Germinal center (tissue), 1 donor: ENCODE measurements around the gene BMP8A.
"Not testable (repeated sequence)": the region's sequence is repeated elsewhere in the genome, so short reads cannot be mapped to it uniquely, and the experiment has no call there.

Experiments used
- DNase-seq: peaks from one replicate; pipeline ENCODE4 v3.0.0; 2012; ENCODE audit warnings: mixed read lengths, low spot score

Gene BMP8A

GRCh38 chr1:39527190-39527579 is 35.7 kb downstream of the BMP8A start:
- not testable (repeated sequence) for DNase-seq

- DNase-seq: no peak
Measured at GRCh38 chr1:39528082-39528481, 36.6 kb downstream of the BMP8A start.

- no peak for DNase-seq
Measured at GRCh38 chr1:39529901-39530535, 38.6 kb downstream of the BMP8A start.

- no peak for DNase-seq
Measured at GRCh38 chr1:39531526-39531925, 40.1 kb downstream of the BMP8A start.

GRCh38 chr1:39533442-39533841 is 42.0 kb downstream of the BMP8A start:
- no peak for DNase-seq

GRCh38 chr1:39538531-39539251 is 47.3 kb downstream of the BMP8A start:
- DNase-seq: no peak

GRCh38 chr1:39539252-39539790 is 47.9 kb downstream of the BMP8A start:
- peak; percentile 74 for DNase-seq

GRCh38 chr1:39540504-39541031 is 49.1 kb downstream of the BMP8A start:
- no peak for DNase-seq

GRCh38 chr1:39542924-39543323 is 51.5 kb downstream of the BMP8A start:
- no peak for DNase-seq

GRCh38 chr1:39544327-39544726 is 52.9 kb downstream of the BMP8A start:
- no peak for DNase-seq

- DNase-seq: no peak
Measured at GRCh38 chr1:39545531-39545930, 54.1 kb downstream of the BMP8A start.

- no peak for DNase-seq
Measured at GRCh38 chr1:39554277-39554676, 62.8 kb downstream of the BMP8A start.

GRCh38 chr1:39561279-39561678 is 69.8 kb downstream of the BMP8A start:
- no peak for DNase-seq

GRCh38 chr1:39562886-39563285 is 71.5 kb downstream of the BMP8A start:
- no peak for DNase-seq

GRCh38 chr1:39563669-39564068 is 72.2 kb downstream of the BMP8A start:
- DNase-seq: no peak

- DNase-seq: no peak
Measured at GRCh38 chr1:39564340-39564739, 72.9 kb downstream of the BMP8A start.

GRCh38 chr1:39564941-39565340 is 73.5 kb downstream of the BMP8A start:
- no peak for DNase-seq

GRCh38 chr1:39566441-39567137 is 75.2 kb downstream of the BMP8A start:
- no peak for DNase-seq

GRCh38 chr1:39567302-39567701 is 75.9 kb downstream of the BMP8A start:
- no peak for DNase-seq

GRCh38 chr1:39568208-39568607 is 76.8 kb downstream of the BMP8A start:
- no peak for DNase-seq

- DNase-seq: no peak
Measured at GRCh38 chr1:39569034-39569433, 77.6 kb downstream of the BMP8A start.

- no peak for DNase-seq
Measured at GRCh38 chr1:39570477-39571177, 79.2 kb downstream of the BMP8A start.
